ENCODE data around the gene DDX49.

DNA sequence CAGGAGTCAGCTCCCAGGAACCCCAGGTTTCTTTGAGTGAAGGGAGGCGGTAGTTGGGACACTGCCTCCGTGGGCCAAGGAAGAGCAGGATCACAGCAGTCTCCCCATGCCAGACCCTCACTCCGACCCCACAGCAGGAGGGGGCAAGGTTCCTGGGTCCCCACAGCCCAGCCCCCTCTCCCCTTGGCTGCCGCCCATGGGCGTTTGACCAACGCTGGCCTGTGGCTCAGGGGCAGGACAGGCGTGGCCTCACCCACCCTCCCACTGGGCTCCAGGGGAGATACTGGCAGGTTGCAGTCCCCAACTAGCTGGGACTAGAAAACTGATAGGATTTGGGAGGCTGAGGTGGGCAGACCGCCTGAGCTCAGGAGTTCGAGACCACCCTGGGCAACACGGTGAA lies 9.5 kb upstream of the DDX49 start:
- no peak for TF ChIP-seq FOSL1 (IDR thresholded peaks at IDR 0.05; ENCODE audit: low read depth)
- TF ChIP-seq, protein P1, sequence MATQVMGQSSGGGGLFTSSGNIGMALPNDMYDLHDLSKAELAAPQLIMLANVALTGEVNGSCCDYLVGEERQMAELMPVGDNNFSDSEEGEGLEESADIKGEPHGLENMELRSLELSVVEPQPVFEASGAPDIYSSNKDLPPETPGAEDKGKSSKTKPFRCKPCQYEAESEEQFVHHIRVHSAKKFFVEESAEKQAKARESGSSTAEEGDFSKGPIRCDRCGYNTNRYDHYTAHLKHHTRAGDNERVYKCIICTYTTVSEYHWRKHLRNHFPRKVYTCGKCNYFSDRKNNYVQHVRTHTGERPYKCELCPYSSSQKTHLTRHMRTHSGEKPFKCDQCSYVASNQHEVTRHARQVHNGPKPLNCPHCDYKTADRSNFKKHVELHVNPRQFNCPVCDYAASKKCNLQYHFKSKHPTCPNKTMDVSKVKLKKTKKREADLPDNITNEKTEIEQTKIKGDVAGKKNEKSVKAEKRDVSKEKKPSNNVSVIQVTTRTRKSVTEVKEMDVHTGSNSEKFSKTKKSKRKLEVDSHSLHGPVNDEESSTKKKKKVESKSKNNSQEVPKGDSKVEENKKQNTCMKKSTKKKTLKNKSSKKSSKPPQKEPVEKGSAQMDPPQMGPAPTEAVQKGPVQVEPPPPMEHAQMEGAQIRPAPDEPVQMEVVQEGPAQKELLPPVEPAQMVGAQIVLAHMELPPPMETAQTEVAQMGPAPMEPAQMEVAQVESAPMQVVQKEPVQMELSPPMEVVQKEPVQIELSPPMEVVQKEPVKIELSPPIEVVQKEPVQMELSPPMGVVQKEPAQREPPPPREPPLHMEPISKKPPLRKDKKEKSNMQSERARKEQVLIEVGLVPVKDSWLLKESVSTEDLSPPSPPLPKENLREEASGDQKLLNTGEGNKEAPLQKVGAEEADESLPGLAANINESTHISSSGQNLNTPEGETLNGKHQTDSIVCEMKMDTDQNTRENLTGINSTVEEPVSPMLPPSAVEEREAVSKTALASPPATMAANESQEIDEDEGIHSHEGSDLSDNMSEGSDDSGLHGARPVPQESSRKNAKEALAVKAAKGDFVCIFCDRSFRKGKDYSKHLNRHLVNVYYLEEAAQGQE (IDR thresholded peaks at IDR 0.05; ENCODE audit: low read depth) = no peak
- TF ChIP-seq, protein P2, sequence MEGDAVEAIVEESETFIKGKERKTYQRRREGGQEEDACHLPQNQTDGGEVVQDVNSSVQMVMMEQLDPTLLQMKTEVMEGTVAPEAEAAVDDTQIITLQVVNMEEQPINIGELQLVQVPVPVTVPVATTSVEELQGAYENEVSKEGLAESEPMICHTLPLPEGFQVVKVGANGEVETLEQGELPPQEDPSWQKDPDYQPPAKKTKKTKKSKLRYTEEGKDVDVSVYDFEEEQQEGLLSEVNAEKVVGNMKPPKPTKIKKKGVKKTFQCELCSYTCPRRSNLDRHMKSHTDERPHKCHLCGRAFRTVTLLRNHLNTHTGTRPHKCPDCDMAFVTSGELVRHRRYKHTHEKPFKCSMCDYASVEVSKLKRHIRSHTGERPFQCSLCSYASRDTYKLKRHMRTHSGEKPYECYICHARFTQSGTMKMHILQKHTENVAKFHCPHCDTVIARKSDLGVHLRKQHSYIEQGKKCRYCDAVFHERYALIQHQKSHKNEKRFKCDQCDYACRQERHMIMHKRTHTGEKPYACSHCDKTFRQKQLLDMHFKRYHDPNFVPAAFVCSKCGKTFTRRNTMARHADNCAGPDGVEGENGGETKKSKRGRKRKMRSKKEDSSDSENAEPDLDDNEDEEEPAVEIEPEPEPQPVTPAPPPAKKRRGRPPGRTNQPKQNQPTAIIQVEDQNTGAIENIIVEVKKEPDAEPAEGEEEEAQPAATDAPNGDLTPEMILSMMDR (IDR thresholded peaks at IDR 0.05 in 2 of 3, conservative IDR thresholded peaks at IDR 0.05 in 1 of 3; ENCODE audit: borderline replicate concordance in 1 of 3, insufficient read depth in 1 of 3, low read depth in 2 of 3, low read length in 2 of 3) = no peak
- TF ChIP-seq POLR2A (IDR thresholded peaks at IDR 0.05; ENCODE audit: borderline replicate concordance, extremely low read depth, insufficient read depth, insufficient read length) = no peak
- no peak for TF ChIP-seq SIN3A (IDR thresholded peaks at IDR 0.05; ENCODE audit: low read depth)
- TF ChIP-seq TCF7L2 (IDR thresholded peaks at IDR 0.05; ENCODE audit: borderline replicate concordance, extremely low read depth, insufficient read depth, insufficient read length) = no peak

Measured in HCT116 (cell line).